ENCODE results near the gene ABCB11.
"Not testable (repeated sequence)": the region's sequence is repeated elsewhere in the genome, so short reads cannot be mapped to it uniquely, and the experiment has no call there.

Gene ABCB11

GRCh38 chr2:168874368-168875054 is 156.6 kb downstream of the ABCB11 start:
- DNase-seq = no peak

DNA sequence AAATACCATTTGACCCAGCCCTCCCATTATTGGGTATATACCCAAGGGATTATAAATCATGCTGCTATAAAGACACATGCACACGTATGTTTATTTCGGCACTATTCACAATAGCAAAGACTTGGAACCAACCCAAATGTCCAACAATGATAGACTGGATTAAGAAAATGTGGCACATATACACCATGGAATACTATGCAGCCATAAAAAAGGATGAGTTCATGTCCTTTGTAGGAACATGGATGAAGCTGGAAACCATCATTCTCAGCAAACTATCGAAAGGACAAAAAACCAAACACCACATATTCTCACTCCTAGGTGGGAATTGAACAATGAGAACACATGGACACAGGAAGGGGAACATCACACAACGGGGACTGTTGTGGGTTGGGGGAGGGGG is 160.3 kb downstream of the ABCB11 start:
- not testable (repeated sequence) for DNase-seq
